Keratinocyte (primary cell): ENCODE measurements around the gene PRELP.

Source experiments
- EZH2 ChIP-seq: IDR thresholded peaks from one replicate; pipeline ENCODE4 v1.6.1; 2012; ENCODE audit warnings: inconsistent platforms, mild to moderate bottlenecking, low read length, moderate library complexity
- TF ChIP-seq, protein P1 (sequence below), 3 experiments: IDR thresholded peaks in 1 of 3; conservative IDR thresholded peaks in 1 of 3; optimal IDR thresholded peaks in 1 of 3; 2 replicates in 2 of 3; 3 replicates in 1 of 3; pipeline versions ENCODE3 to v1.5.1; 2011; ENCODE audit warnings: low read length in 3 of 3, mild to moderate bottlenecking in 3 of 3, moderate library complexity in 2 of 3, control low read depth in 1 of 3, inconsistent platforms in 1 of 3; ENCODE audit not compliant: insufficient read depth in 2 of 3; ENCODE audit errors: extremely low read depth in 1 of 3

- TF ChIP-seq, protein P1, sequence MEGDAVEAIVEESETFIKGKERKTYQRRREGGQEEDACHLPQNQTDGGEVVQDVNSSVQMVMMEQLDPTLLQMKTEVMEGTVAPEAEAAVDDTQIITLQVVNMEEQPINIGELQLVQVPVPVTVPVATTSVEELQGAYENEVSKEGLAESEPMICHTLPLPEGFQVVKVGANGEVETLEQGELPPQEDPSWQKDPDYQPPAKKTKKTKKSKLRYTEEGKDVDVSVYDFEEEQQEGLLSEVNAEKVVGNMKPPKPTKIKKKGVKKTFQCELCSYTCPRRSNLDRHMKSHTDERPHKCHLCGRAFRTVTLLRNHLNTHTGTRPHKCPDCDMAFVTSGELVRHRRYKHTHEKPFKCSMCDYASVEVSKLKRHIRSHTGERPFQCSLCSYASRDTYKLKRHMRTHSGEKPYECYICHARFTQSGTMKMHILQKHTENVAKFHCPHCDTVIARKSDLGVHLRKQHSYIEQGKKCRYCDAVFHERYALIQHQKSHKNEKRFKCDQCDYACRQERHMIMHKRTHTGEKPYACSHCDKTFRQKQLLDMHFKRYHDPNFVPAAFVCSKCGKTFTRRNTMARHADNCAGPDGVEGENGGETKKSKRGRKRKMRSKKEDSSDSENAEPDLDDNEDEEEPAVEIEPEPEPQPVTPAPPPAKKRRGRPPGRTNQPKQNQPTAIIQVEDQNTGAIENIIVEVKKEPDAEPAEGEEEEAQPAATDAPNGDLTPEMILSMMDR (optimal IDR thresholded peaks at IDR 0.05 in 1 of 3, IDR thresholded peaks at IDR 0.05 in 1 of 3, conservative IDR thresholded peaks at IDR 0.05 in 1 of 3; ENCODE audit: extremely low read depth in 1 of 3, insufficient read depth in 2 of 3, low read length in 3 of 3) = no peak
- no peak for TF ChIP-seq EZH2
Observed at GRCh38 chr1:203538726-203539125, 63.1 kb downstream of the PRELP start.
